ENCODE measurements around the gene WWP2.

DNA sequence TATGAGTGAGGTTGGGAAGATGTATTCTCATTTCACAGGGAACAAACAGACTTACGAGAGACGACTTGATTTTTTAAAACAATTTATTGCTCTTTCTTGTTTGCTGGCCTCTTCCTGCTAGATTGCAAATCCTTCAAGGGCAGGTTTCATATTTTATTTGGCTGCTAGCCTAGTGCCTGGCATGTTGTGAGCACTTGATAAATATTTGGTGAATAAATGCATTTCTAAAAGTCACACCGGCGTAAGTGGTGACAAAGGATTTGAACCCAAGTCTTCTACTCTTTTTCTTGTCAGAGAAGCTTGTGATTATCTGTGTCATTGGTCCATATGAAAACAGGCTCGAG is 1.4 kb downstream of the WWP2 start:
- TF ChIP-seq, protein P1, sequence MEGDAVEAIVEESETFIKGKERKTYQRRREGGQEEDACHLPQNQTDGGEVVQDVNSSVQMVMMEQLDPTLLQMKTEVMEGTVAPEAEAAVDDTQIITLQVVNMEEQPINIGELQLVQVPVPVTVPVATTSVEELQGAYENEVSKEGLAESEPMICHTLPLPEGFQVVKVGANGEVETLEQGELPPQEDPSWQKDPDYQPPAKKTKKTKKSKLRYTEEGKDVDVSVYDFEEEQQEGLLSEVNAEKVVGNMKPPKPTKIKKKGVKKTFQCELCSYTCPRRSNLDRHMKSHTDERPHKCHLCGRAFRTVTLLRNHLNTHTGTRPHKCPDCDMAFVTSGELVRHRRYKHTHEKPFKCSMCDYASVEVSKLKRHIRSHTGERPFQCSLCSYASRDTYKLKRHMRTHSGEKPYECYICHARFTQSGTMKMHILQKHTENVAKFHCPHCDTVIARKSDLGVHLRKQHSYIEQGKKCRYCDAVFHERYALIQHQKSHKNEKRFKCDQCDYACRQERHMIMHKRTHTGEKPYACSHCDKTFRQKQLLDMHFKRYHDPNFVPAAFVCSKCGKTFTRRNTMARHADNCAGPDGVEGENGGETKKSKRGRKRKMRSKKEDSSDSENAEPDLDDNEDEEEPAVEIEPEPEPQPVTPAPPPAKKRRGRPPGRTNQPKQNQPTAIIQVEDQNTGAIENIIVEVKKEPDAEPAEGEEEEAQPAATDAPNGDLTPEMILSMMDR (IDR thresholded peaks at IDR 0.05), result no peak
- no peak for TF ChIP-seq POLR2A (IDR thresholded peaks at IDR 0.05)

Measured in esophagus squamous epithelium (tissue), 4 donors.